ENCODE measurements around the gene SEC31A.
A peak's percentile ranks its signal among the peaks of the same experiment; 100 is the strongest.
"Not testable (repeated sequence)": the region's sequence is repeated elsewhere in the genome, so short reads cannot be mapped to it uniquely, and the experiment has no call there.

Gene SEC31A

GRCh38 chr4:82842593-82842992 is 48.4 kb downstream of the SEC31A start:
- peaks cover 6% of the 10 kb centered on the region; the same call in 1 of the 2 replicates for H3K36me3 ChIP-seq (ENCODE audit: insufficient read depth)
- no peak overlapping the region for H3K9ac ChIP-seq
- H4K20me1 ChIP-seq (ENCODE audit: insufficient read depth), result no peaks in the 10 kb centered on the region
- H3K27ac ChIP-seq, result no peak overlapping the region
- no peaks in the 10 kb centered on the region for H3K79me2 ChIP-seq (ENCODE audit: insufficient read depth, low read depth)
- H3K27me3 ChIP-seq (ENCODE audit: insufficient read depth, low read depth), result no peaks in the 10 kb centered on the region
- H3K4me1 ChIP-seq (ENCODE audit: low read depth, poor library complexity, severe bottlenecking), result no peaks in the 10 kb centered on the region
- peak; percentile 39 for TF ChIP-seq CTCF (conservative IDR thresholded peaks at IDR 0.05; ENCODE audit: low read depth, low read length)
- H3K4me2 ChIP-seq, result no peak overlapping the region
- no peak overlapping the region for H3K4me3 ChIP-seq (IDR thresholded peaks at IDR 0.05; ENCODE audit: insufficient read depth, low read depth, low read length)
- no peak overlapping the region for H2AFZ ChIP-seq (ENCODE audit: low read depth)

- H3K79me2 ChIP-seq (ENCODE audit: insufficient read depth, low read depth), result no peaks in the 10 kb centered on the region
- H3K27me3 ChIP-seq (ENCODE audit: insufficient read depth, low read depth), result no peaks in the 10 kb centered on the region
- H3K4me1 ChIP-seq (ENCODE audit: low read depth, poor library complexity, severe bottlenecking), result no peaks in the 10 kb centered on the region
- H3K27ac ChIP-seq, result no peak overlapping the region
- no peak overlapping the region for H3K4me2 ChIP-seq
- no peak overlapping the region for H3K4me3 ChIP-seq (IDR thresholded peaks at IDR 0.05; ENCODE audit: insufficient read depth, low read depth, low read length)
- no peak overlapping the region for H2AFZ ChIP-seq (ENCODE audit: low read depth)
- peaks cover 6% of the 10 kb centered on the region; the same call in 1 of the 2 replicates for H3K36me3 ChIP-seq (ENCODE audit: insufficient read depth)
- no peak overlapping the region for H3K9ac ChIP-seq
- TF ChIP-seq CTCF (conservative IDR thresholded peaks at IDR 0.05; ENCODE audit: low read depth, low read length), result no peak
- no peaks in the 10 kb centered on the region for H4K20me1 ChIP-seq (ENCODE audit: insufficient read depth)
Observed at GRCh38 chr4:82839624-82840023, 51.3 kb downstream of the SEC31A start.

GRCh38 chr4:82833696-82834313 is 57.1 kb downstream of the SEC31A start:
- no peak overlapping the region for H3K4me2 ChIP-seq
- H3K27me3 ChIP-seq (ENCODE audit: insufficient read depth, low read depth), result no peaks in the 10 kb centered on the region
- H2AFZ ChIP-seq (ENCODE audit: low read depth), result no peak overlapping the region
- H4K20me1 ChIP-seq (ENCODE audit: insufficient read depth), result no peaks in the 10 kb centered on the region
- peaks cover 12% of the 10 kb centered on the region for H3K4me1 ChIP-seq (ENCODE audit: low read depth, poor library complexity, severe bottlenecking)
- no peak overlapping the region for H3K27ac ChIP-seq
- no peak overlapping the region for H3K9ac ChIP-seq
- no peak for TF ChIP-seq CTCF (conservative IDR thresholded peaks at IDR 0.05; ENCODE audit: low read depth, low read length)
- H3K79me2 ChIP-seq (ENCODE audit: insufficient read depth, low read depth), result no peaks in the 10 kb centered on the region
- H3K4me3 ChIP-seq (IDR thresholded peaks at IDR 0.05; ENCODE audit: insufficient read depth, low read depth, low read length), result no peak overlapping the region
- no peaks in the 10 kb centered on the region for H3K36me3 ChIP-seq (ENCODE audit: insufficient read depth)

GRCh38 chr4:82833060-82833459 is 57.9 kb downstream of the SEC31A start:
- H3K27me3 ChIP-seq (ENCODE audit: insufficient read depth, low read depth); H4K20me1 ChIP-seq (ENCODE audit: insufficient read depth); H3K79me2 ChIP-seq (ENCODE audit: insufficient read depth, low read depth); H3K4me3 ChIP-seq (IDR thresholded peaks at IDR 0.05; ENCODE audit: insufficient read depth, low read depth, low read length); H3K27ac ChIP-seq; H3K36me3 ChIP-seq (ENCODE audit: insufficient read depth); H2AFZ ChIP-seq (ENCODE audit: low read depth); H3K4me2 ChIP-seq; H3K9ac ChIP-seq: not testable (repeated sequence)
- H3K4me1 ChIP-seq (ENCODE audit: low read depth, poor library complexity, severe bottlenecking), result peaks cover 12% of the 10 kb centered on the region

- H4K20me1 ChIP-seq (ENCODE audit: insufficient read depth), result no peaks in the 10 kb centered on the region
- TF ChIP-seq CTCF (conservative IDR thresholded peaks at IDR 0.05; ENCODE audit: low read depth, low read length), result no peak
- peaks cover 5% of the 10 kb centered on the region for H3K4me1 ChIP-seq (ENCODE audit: low read depth, poor library complexity, severe bottlenecking)
- H3K4me2 ChIP-seq, result no peak overlapping the region
- no peaks in the 10 kb centered on the region; the same call in 1 of the 2 replicates for H3K36me3 ChIP-seq (ENCODE audit: insufficient read depth)
- no peak overlapping the region for H3K9ac ChIP-seq
- no peak overlapping the region for H3K27ac ChIP-seq
- H3K79me2 ChIP-seq (ENCODE audit: insufficient read depth, low read depth), result no peaks in the 10 kb centered on the region
- no peak overlapping the region for H2AFZ ChIP-seq (ENCODE audit: low read depth)
- no peaks in the 10 kb centered on the region for H3K27me3 ChIP-seq (ENCODE audit: insufficient read depth, low read depth)
- no peak overlapping the region for H3K4me3 ChIP-seq (IDR thresholded peaks at IDR 0.05; ENCODE audit: insufficient read depth, low read depth, low read length)
Observed at GRCh38 chr4:82825425-82825824, 65.5 kb downstream of the SEC31A start.

Measured in KMS-11 (cell line).